HCT116 (cell line): ENCODE results near the gene ACOT9. TPM values are rescaled to one million over a fixed set of nuclear protein-coding genes. Genes with fewer than 3 reads are reported as not detected.

Source experiments
- ATAC-seq: fragments of 200-7000 bp; cut with Tn5 transposase; 2 replicates; pipeline ENCODE4 v1.9.1; 2020; ENCODE audit warnings: mild to moderate bottlenecking, moderate library complexity
- BruUV-seq: library from RNA; stranded (reverse); fragments of 400-500 nt; replicated peaks from 2 replicates; lab custom pipeline; 2021; lab: Mats Ljungman, UMichigan
- CTCF ChIA-PET: fragments of 300-600 bp; sonication (Branson Sonifier 250); formaldehyde crosslinking; loops from one replicate; lab custom pipeline; 2021; ENCODE audit warnings: antibody characterized with exemption; lab: Charles Lee
- POLR2A ChIA-PET: fragments of 300-600, 350-600 bp; sonication (Branson Sonifier 250); formaldehyde crosslinking; loops from one replicate; lab custom pipeline; 2021; ENCODE audit warnings: antibody characterized with exemption; lab: Charles Lee
- RAD21 ChIA-PET, 2 experiments: fragments of 300-600 bp; sonication (Branson Sonifier 250); formaldehyde crosslinking; loops; one replicate each; lab custom pipeline; 2023; ENCODE audit warnings: low total read pairs in 2 of 2; ENCODE audit not compliant: uncharacterized antibody in 2 of 2, unreplicated experiment in 2 of 2, low non-redundant PET in 1 of 2; lab: Charles Lee
- DNase-seq: peaks from one replicate; pipeline ENCODE4 v3.0.0-alpha.2; 2010; ENCODE audit warnings: low read depth, low spot score
- H2AFZ ChIP-seq: fragments of 200-600 bp; shearing (Covaris generic), sonication (generic); 2 replicates; pipeline ENCODE4 v1.6.1; 2017; ENCODE audit warnings: low read depth, mixed run types, mixed read lengths, antibody characterized with exemption, low read length; ENCODE audit not compliant: poor library complexity, severe bottlenecking
- H3K27ac ChIP-seq: 2 replicates; pipeline ENCODE4 v1.5.1; 2012; ENCODE audit warnings: low read depth, low read length
- H3K27me3 ChIP-seq: fragments of 200-600 bp; sonication (generic); 2 replicates; pipeline ENCODE4 v1.6.1; 2016; ENCODE audit warnings: mixed run types, low read length, mixed read lengths; ENCODE audit not compliant: insufficient read depth
- H3K36me3 ChIP-seq, 2 experiments: fragments of 200-500 bp in 1 of 2; fragments of 200-600 bp in 1 of 2; sonication (Bioruptor generic) in 1 of 2; sonication (generic) in 1 of 2; 2 replicates each; pipeline versions ENCODE4 v1.5.1 to v1.6.1; 2014 to 2016; ENCODE audit warnings: low read length in 2 of 2, inconsistent platforms in 1 of 2, mixed read lengths in 1 of 2, mixed run types in 1 of 2; ENCODE audit not compliant: insufficient read depth in 2 of 2, control insufficient read depth in 1 of 2
- H3K4me1 ChIP-seq, 2 experiments: fragments of 200-600 bp in 1 of 2; sonication (generic) in 1 of 2; 2 replicates each; pipeline versions ENCODE4 v1.5.1 to v1.6.1; 2012 to 2017; ENCODE audit warnings: low read length in 2 of 2, inconsistent platforms in 1 of 2, mild to moderate bottlenecking in 1 of 2, mixed read lengths in 1 of 2, mixed run types in 1 of 2, moderate library complexity in 1 of 2; ENCODE audit not compliant: insufficient read depth in 2 of 2, control insufficient read depth in 1 of 2
- H3K4me2 ChIP-seq: fragments of 200-600 bp; sonication (generic); 2 replicates; pipeline ENCODE4 v1.6.1; 2017; ENCODE audit warnings: mixed run types, low read length, mixed read lengths
- H3K4me3 ChIP-seq, 2 experiments: fragments of 200-600 bp in 1 of 2; sonication (generic) in 1 of 2; replicated peaks in 1 of 2; 2 replicates each; pipeline ENCODE4 v1.5.1; 2011 to 2016; ENCODE audit warnings: low read length in 2 of 2, control low read depth in 1 of 2, low read depth in 1 of 2, mild to moderate bottlenecking in 1 of 2, mixed read lengths in 1 of 2, mixed run types in 1 of 2
- H3K79me2 ChIP-seq: fragments of 200-600 bp; sonication (generic); 2 replicates; pipeline ENCODE4 v1.6.1; 2017; ENCODE audit warnings: mild to moderate bottlenecking, mixed run types, low read length, moderate library complexity, mixed read lengths; ENCODE audit not compliant: insufficient read depth
- H3K9ac ChIP-seq: fragments of 200-600 bp; sonication (generic); 2 replicates; pipeline ENCODE4 v1.6.1; 2016; ENCODE audit warnings: low read length, mixed read lengths
- H3K9me2 ChIP-seq: fragments of 200-600 bp; sonication (generic), shearing (Covaris generic); 2 replicates; pipeline ENCODE4 v1.6.1; 2017; ENCODE audit warnings: mixed run types, mild to moderate bottlenecking, moderate library complexity; ENCODE audit not compliant: insufficient read depth
- H3K9me3 ChIP-seq, 2 experiments: fragments of 200-500 bp in 1 of 2; fragments of 200-600 bp in 1 of 2; sonication (Bioruptor generic) in 1 of 2; sonication (generic) in 1 of 2; 2 replicates each; pipeline ENCODE4 v1.6.1; 2014 to 2017; ENCODE audit warnings: low read length in 2 of 2, mixed read lengths in 2 of 2, inconsistent platforms in 1 of 2, low read depth in 1 of 2, mild to moderate bottlenecking in 1 of 2, mixed run types in 1 of 2, moderate library complexity in 1 of 2; ENCODE audit not compliant: control insufficient read depth in 1 of 2, insufficient read depth in 1 of 2
- H4K20me1 ChIP-seq: fragments of 200-600 bp; sonication (generic), shearing (Covaris generic); 2 replicates; pipeline ENCODE4 v1.6.1; 2017; ENCODE audit warnings: mixed run types, mild to moderate bottlenecking, moderate library complexity; ENCODE audit not compliant: insufficient read depth
- CEBPB ChIP-seq: IDR thresholded peaks from 2 replicates; pipeline ENCODE4 v1.6.1; 2012; ENCODE audit warnings: low read depth
- EZH2 ChIP-seq: fragments of 200-600 bp; sonication (generic); IDR thresholded peaks from 2 replicates; pipeline ENCODE4 v1.6.1; 2017; ENCODE audit warnings: antibody characterized with exemption, mixed run types
- FOSL1 ChIP-seq: IDR thresholded peaks from 2 replicates; pipeline ENCODE4 v1.6.1; 2012; ENCODE audit warnings: low read depth
- POLR2A ChIP-seq: IDR thresholded peaks from 2 replicates; pipeline ENCODE4 v1.7.0; 2011; ENCODE audit warnings: borderline replicate concordance; ENCODE audit not compliant: insufficient read depth, insufficient read length; ENCODE audit errors: extremely low read depth
- POLR2AphosphoS5 ChIP-seq: IDR thresholded peaks from 2 replicates; pipeline ENCODE4 v1.6.1; 2011; ENCODE audit warnings: mild to moderate bottlenecking, low read depth, low read length, moderate library complexity
- SIN3A ChIP-seq: IDR thresholded peaks from 2 replicates; pipeline ENCODE4 v1.6.1; 2012; ENCODE audit warnings: low read depth
- YY1 ChIP-seq: IDR thresholded peaks from 2 replicates; pipeline ENCODE4 v1.6.1; 2011; ENCODE audit warnings: low read length, low read depth, moderate library complexity, mild to moderate bottlenecking; ENCODE audit not compliant: insufficient replicate concordance; ENCODE audit errors: extremely low read depth
- ZBTB33 ChIP-seq: IDR thresholded peaks from 2 replicates; pipeline ENCODE4 v1.6.1; 2011; ENCODE audit warnings: mild to moderate bottlenecking, low read length, moderate library complexity; ENCODE audit not compliant: insufficient replicate concordance; ENCODE audit errors: extremely low read depth
- ZNF274 ChIP-seq: fragments of 200-500 bp; sonication (Bioruptor generic); IDR thresholded peaks from 2 replicates; pipeline ENCODE4 v1.6.1; 2014; ENCODE audit warnings: mild to moderate bottlenecking, low read depth, low read length, inconsistent platforms
- intact Hi-C: fragments of 100-400 bp; cut with micrococcal nuclease; formaldehyde crosslinking; loops from 2 replicates; pipeline ENCODE4 v1.10.0; 2022
- total RNA-seq: library from RNA; stranded (reverse); gene quantifications from one replicate; pipeline ENCODE4 v1.2.1, GENCODE V29; 2021; ENCODE audit not compliant: unreplicated experiment
- TF ChIP-seq, protein P1 (sequence below): IDR thresholded peaks from 2 replicates; pipeline ENCODE4 v1.6.1; 2012
- TF ChIP-seq, protein P2 (sequence below): IDR thresholded peaks from 2 replicates; pipeline ENCODE4 v1.6.1; 2012; ENCODE audit warnings: low read depth

Gene ACOT9
- total RNA-seq, 1 experiment from 2014 or later: 59.7 TPM

DNA sequence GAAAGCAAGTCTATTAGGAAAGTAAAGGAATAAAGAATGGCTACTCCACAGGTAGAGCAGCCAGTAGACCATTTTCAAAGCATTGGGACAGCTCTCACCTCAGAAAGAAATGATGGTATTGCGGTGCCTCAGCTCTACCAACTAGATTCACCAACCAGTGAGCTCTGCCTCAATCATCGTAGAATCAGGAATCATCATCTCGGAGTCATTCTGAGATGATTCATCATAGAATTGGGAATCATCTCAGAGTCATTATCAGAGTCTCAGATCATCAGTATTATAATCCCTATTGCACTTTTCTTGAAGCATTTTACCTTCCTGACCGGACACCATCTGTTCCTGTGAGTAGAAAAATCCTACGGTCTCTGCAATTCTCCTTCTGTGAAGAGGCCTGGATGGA is 22.4 kb upstream of the ACOT9 start:
- Histone ChIP-seq H3K79me2 (no peaks in the 10 kb centered on the region), H3K4me1 (peaks cover 0 to 15% of the 10 kb centered on the region in 2 experiments; a peak in 2 of 4 replicates), H3K9me2 (no peaks in the 10 kb centered on the region), H2AFZ (no peak overlapping the region), H3K9ac (no peak overlapping the region), H4K20me1 (no peaks in the 10 kb centered on the region), H3K27ac (no peak overlapping the region), H3K4me2 (peak overlapping the region; percentile 35), H3K9me3 (no peaks in the 10 kb centered on the region), H3K27me3 (no peaks in the 10 kb centered on the region), H3K36me3 (no peaks in the 10 kb centered on the region)
- no TSS peak for BruUV-seq
- no peak for DNase-seq
- no peak; the same call in 1 of the 2 replicates for ATAC-seq
- POLR2A ChIA-PET: no interaction called here
- CTCF ChIA-PET: no interaction called here
- RAD21 ChIA-PET: no interaction called here
- TF ChIP-seq ZBTB33 (no peak), EZH2 (no peak), POLR2A (no peak), YY1 (no peak)
- TF ChIP-seq, protein P1, sequence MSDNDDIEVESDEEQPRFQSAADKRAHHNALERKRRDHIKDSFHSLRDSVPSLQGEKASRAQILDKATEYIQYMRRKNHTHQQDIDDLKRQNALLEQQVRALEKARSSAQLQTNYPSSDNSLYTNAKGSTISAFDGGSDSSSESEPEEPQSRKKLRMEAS: no peak
- TF ChIP-seq, all 23 proteins: peak for 0
- intact Hi-C loops: no loop called here
- H3K4me3 ChIP-seq: no peak overlapping the region

- CTCF ChIA-PET: no interaction called here
- POLR2A ChIA-PET: no interaction called here
- no peak overlapping the region for H3K4me3 ChIP-seq
- DNase-seq (no peak), ATAC-seq (no peak)
- peak overlapping the region; percentile 35 for H3K4me2 ChIP-seq
- RAD21 ChIA-PET: no interaction called here
- H3K36me3 ChIP-seq: no peaks in the 10 kb centered on the region
- no peaks in the 10 kb centered on the region for H3K9me3 ChIP-seq
- H2AFZ ChIP-seq: no peak overlapping the region
- H3K9me2 ChIP-seq: no peaks in the 10 kb centered on the region
- H3K27ac ChIP-seq: no peak overlapping the region
- no peaks in the 10 kb centered on the region for H3K27me3 ChIP-seq
- H3K79me2 ChIP-seq: no peaks in the 10 kb centered on the region
- peaks cover 0 to 15% of the 10 kb centered on the region in 2 experiments; a peak in 2 of 4 replicates for H3K4me1 ChIP-seq
- no peak overlapping the region for H3K9ac ChIP-seq
- no peaks in the 10 kb centered on the region for H4K20me1 ChIP-seq
- no TSS peak for BruUV-seq
- intact Hi-C loops: no loop called here
- no peak for TF ChIP-seq SIN3A
- TF ChIP-seq FOSL1: no peak
- no peak for TF ChIP-seq ZNF274
- no peak for TF ChIP-seq POLR2AphosphoS5
- TF ChIP-seq, protein P2, sequence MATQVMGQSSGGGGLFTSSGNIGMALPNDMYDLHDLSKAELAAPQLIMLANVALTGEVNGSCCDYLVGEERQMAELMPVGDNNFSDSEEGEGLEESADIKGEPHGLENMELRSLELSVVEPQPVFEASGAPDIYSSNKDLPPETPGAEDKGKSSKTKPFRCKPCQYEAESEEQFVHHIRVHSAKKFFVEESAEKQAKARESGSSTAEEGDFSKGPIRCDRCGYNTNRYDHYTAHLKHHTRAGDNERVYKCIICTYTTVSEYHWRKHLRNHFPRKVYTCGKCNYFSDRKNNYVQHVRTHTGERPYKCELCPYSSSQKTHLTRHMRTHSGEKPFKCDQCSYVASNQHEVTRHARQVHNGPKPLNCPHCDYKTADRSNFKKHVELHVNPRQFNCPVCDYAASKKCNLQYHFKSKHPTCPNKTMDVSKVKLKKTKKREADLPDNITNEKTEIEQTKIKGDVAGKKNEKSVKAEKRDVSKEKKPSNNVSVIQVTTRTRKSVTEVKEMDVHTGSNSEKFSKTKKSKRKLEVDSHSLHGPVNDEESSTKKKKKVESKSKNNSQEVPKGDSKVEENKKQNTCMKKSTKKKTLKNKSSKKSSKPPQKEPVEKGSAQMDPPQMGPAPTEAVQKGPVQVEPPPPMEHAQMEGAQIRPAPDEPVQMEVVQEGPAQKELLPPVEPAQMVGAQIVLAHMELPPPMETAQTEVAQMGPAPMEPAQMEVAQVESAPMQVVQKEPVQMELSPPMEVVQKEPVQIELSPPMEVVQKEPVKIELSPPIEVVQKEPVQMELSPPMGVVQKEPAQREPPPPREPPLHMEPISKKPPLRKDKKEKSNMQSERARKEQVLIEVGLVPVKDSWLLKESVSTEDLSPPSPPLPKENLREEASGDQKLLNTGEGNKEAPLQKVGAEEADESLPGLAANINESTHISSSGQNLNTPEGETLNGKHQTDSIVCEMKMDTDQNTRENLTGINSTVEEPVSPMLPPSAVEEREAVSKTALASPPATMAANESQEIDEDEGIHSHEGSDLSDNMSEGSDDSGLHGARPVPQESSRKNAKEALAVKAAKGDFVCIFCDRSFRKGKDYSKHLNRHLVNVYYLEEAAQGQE: no peak
- no peak for TF ChIP-seq CEBPB
These were observed 21.3 kb upstream of the ACOT9 start for GRCh38 chrX:23764188-23764984.
